Neuronal stem cell (in vitro differentiated cells): ENCODE measurements around the gene TEPSIN. TPM values are rescaled to one million over a fixed set of nuclear protein-coding genes. Genes with fewer than 3 reads are reported as not detected.
A peak's percentile ranks its signal among the peaks of the same experiment; 100 is the strongest.

Experiments used
- DNase-seq: peaks from one replicate; pipeline ENCODE4 v3.0.0-alpha.2; 2013; ENCODE audit warnings: low spot score
- H2AFZ ChIP-seq: one replicate; pipeline ENCODE4 v1.6.1; 2013; ENCODE audit warnings: mild to moderate bottlenecking, low read length, inconsistent platforms
- H2AK5ac ChIP-seq: 2 replicates; pipeline ENCODE4 v1.6.1; 2013; ENCODE audit warnings: low read depth, mild to moderate bottlenecking, inconsistent platforms, low read length, moderate library complexity, mixed read lengths
- H2BK120ac ChIP-seq: 2 replicates; pipeline ENCODE4 v1.6.1; 2013; ENCODE audit warnings: low read depth, mild to moderate bottlenecking, inconsistent platforms, low read length, moderate library complexity, mixed read lengths
- H2BK12ac ChIP-seq: one replicate; pipeline ENCODE4 v1.6.1; 2013; ENCODE audit warnings: low read length, inconsistent platforms
- H2BK15ac ChIP-seq: 2 replicates; pipeline ENCODE4 v1.6.1; 2013; ENCODE audit warnings: mild to moderate bottlenecking, low read length, inconsistent platforms, mixed read lengths
- H2BK5ac ChIP-seq: one replicate; pipeline ENCODE4 v1.6.1; 2013; ENCODE audit warnings: inconsistent platforms, mild to moderate bottlenecking, low read length, moderate library complexity
- H3K14ac ChIP-seq: one replicate; pipeline ENCODE4 v1.6.1; 2013; ENCODE audit warnings: low read length, inconsistent platforms
- H3K18ac ChIP-seq: 2 replicates; pipeline ENCODE4 v1.6.1; 2013; ENCODE audit warnings: low read length, inconsistent platforms
- H3K23ac ChIP-seq: 2 replicates; pipeline ENCODE4 v1.6.1; 2013; ENCODE audit warnings: low read depth, mild to moderate bottlenecking, mixed read lengths, low read length, inconsistent platforms; ENCODE audit not compliant: poor library complexity
- H3K27ac ChIP-seq: replicated peaks from 3 replicates; pipeline ENCODE4 v1.5.1; 2013; ENCODE audit warnings: low read length, inconsistent platforms
- H3K27me3 ChIP-seq, 3 experiments: 2 replicates each; pipeline ENCODE4 v1.6.1; 2013; ENCODE audit warnings: low read length in 3 of 3, mild to moderate bottlenecking in 2 of 3, inconsistent platforms in 1 of 3, low read depth in 1 of 3, mixed read lengths in 1 of 3, moderate library complexity in 1 of 3; ENCODE audit not compliant: control insufficient read depth in 3 of 3, insufficient read depth in 3 of 3
- H3K36me3 ChIP-seq, 2 donors: replicated peaks in 1 of 2; 2 replicates each; pipeline ENCODE4 v1.6.1; 2013; ENCODE audit warnings: low read length in 2 of 2; ENCODE audit not compliant: control insufficient read depth in 2 of 2, insufficient read depth in 2 of 2
- H3K4ac ChIP-seq: 2 replicates; pipeline ENCODE4 v1.6.1; 2013; ENCODE audit warnings: inconsistent platforms, mild to moderate bottlenecking, low read length, moderate library complexity
- H3K4me1 ChIP-seq, 2 donors: 1 replicate in 1 of 2; 2 replicates in 1 of 2; pipeline ENCODE4 v1.6.1; 2013; ENCODE audit warnings: low read length in 2 of 2, low read depth in 1 of 2; ENCODE audit not compliant: control insufficient read depth in 2 of 2, insufficient read depth in 1 of 2
- H3K4me2 ChIP-seq: one replicate; pipeline ENCODE4 v1.6.1; 2013; ENCODE audit warnings: mild to moderate bottlenecking, low read length, inconsistent platforms; ENCODE audit not compliant: insufficient read depth, poor library complexity, severe bottlenecking
- H3K4me3 ChIP-seq, 2 donors: 2 replicates each; pipeline ENCODE4 v1.5.1; 2013; ENCODE audit warnings: low read length in 2 of 2, mild to moderate bottlenecking in 2 of 2, inconsistent platforms in 1 of 2, moderate library complexity in 1 of 2
- H3K79me1 ChIP-seq: one replicate; pipeline ENCODE4 v1.6.1; 2013; ENCODE audit warnings: low read depth, mild to moderate bottlenecking, inconsistent platforms, low read length, moderate library complexity
- H3K9ac ChIP-seq: one replicate; pipeline ENCODE4 v1.6.1; 2013; ENCODE audit warnings: mild to moderate bottlenecking, low read depth, low read length, inconsistent platforms; ENCODE audit not compliant: poor library complexity
- H3K9me3 ChIP-seq, 2 donors: replicated peaks in 1 of 2; 2 replicates each; pipeline versions ENCODE3 to v1.6.1; 2013; ENCODE audit warnings: low read length in 2 of 2, mild to moderate bottlenecking in 2 of 2, inconsistent platforms in 1 of 2, low read depth in 1 of 2, mixed read lengths in 1 of 2, moderate library complexity in 1 of 2; ENCODE audit not compliant: control insufficient read depth in 2 of 2, insufficient read depth in 1 of 2
- H4K8ac ChIP-seq: one replicate; pipeline ENCODE4 v1.6.1; 2013; ENCODE audit warnings: low read depth, mild to moderate bottlenecking, inconsistent platforms, low read length, moderate library complexity
- H4K91ac ChIP-seq: one replicate; pipeline ENCODE4 v1.6.1; 2013; ENCODE audit warnings: low read length, low read depth, mild to moderate bottlenecking, inconsistent platforms; ENCODE audit not compliant: poor library complexity
- WGBS, 2 donors: extraction: QIAGEN DNeasy Blood & Tissue Kit; methylation state at CpG; one replicate each; pipeline ENCODE4 v1.1.7; 2013; ENCODE audit warnings: missing lambda C conversion rate in 2 of 2, mixed read lengths in 1 of 2; ENCODE audit not compliant: insufficient read length in 2 of 2, insufficient replicate concordance in 1 of 2; ENCODE audit errors: extremely low coverage in 2 of 2; 5-methylcytosine and 5-hydroxymethylcytosine counted together
- polyA plus RNA-seq, 2 experiments: library from polyadenylated mRNA; stranded (reverse); fragments of 200-250 nt; gene quantifications; one replicate each; pipeline ENCODE4 v1.2.3, GENCODE V29; 2013

Gene TEPSIN
- polyA plus RNA-seq (2013, experiment 1 of 2): 14.7 TPM
- 14.2 TPM for polyA plus RNA-seq (2013, experiment 2 of 2)

- Histone ChIP-seq H2BK5ac (peak within 1 kb of the TSS; percentile 94), H2AK5ac (peak within 1 kb of the TSS; percentile 88), H3K9me3 (peaks cover 0 to 1% of the 10 kb centered on the region in 2 donors), H3K4ac (peak within 1 kb of the TSS; percentile 93), H3K9ac (peak within 1 kb of the TSS; percentile 94), H3K4me3 (peak within 1 kb of the TSS; percentile 97 to 99), H3K79me1 (peaks cover 26% of the 10 kb centered on the region), H3K18ac (peak within 1 kb of the TSS; percentile 91), H4K91ac (no peak within 1 kb of the TSS), H4K8ac (no peak within 1 kb of the TSS), H3K27ac (no peak within 1 kb of the TSS), H3K4me2 (peak within 1 kb of the TSS; percentile 91), H2BK12ac (peak within 1 kb of the TSS; percentile 41), H2AFZ (peak within 1 kb of the TSS; percentile 93), H2BK120ac (peak within 1 kb of the TSS; percentile 72), H3K36me3 (peaks cover 10 to 18% of the 10 kb centered on the region in 2 donors), H2BK15ac (peak within 1 kb of the TSS; percentile 9), H3K23ac (peak within 1 kb of the TSS; percentile 89), H3K27me3 (no peaks in the 10 kb centered on the region), H3K4me1 (peaks cover 8 to 16% of the 10 kb centered on the region in 2 donors), H3K14ac (peak within 1 kb of the TSS; percentile 94)
- peak; percentile 98 for DNase-seq
- WGBS, 2 donors: no CpG with 5 or more reads among the region's 100 CpGs
Observed at GRCh38 chr17:81238815-81239713, at the start of gene TEPSIN, which contains the start of gene NDUFAF8. Gene TEPSIN, minus strand, starts transcription at chr17:81239055. Its CDS starts 22 bp downstream, at chr17:81239033. Gene NDUFAF8, plus strand, starts transcription at chr17:81239318. Its CDS starts 46 bp downstream, at chr17:81239364.

GRCh38 chr17:81287741-81288430, 49.0 kb upstream of the TEPSIN start:
- peaks cover 9% of the 10 kb centered on the region for H3K79me1 ChIP-seq

GRCh38 chr17:81287152-81287551, 48.3 kb upstream of the TEPSIN start:
- DNase-seq: no peak
- Histone ChIP-seq H3K23ac (no peak overlapping the region), H2BK15ac (no peak overlapping the region), H3K18ac (no peak overlapping the region), H3K27me3 (no peaks in the 10 kb centered on the region), H2BK5ac (no peak overlapping the region), H2AK5ac (peak overlapping the region; percentile 18), H2BK12ac (no peak overlapping the region), H3K27ac (no peak overlapping the region), H3K9me3 (peaks cover 0 to 2% of the 10 kb centered on the region in 2 donors), H3K4me2 (no peak overlapping the region), H4K91ac (no peak overlapping the region), H2BK120ac (no peak overlapping the region), H4K8ac (no peak overlapping the region), H3K4ac (no peak overlapping the region), H3K4me3 (no peak overlapping the region), H3K79me1 (peaks cover 9% of the 10 kb centered on the region), H3K36me3 (peaks cover 8 to 48% of the 10 kb centered on the region in 2 donors), H2AFZ (no peak overlapping the region), H3K4me1 (peaks cover 6 to 9% of the 10 kb centered on the region in 2 donors), H3K14ac (no peak overlapping the region), H3K9ac (no peak overlapping the region)
- WGBS, 2 donors: no CpG with 5 or more reads among the region's 21 CpGs

More at GRCh38 chr17:81287741-81288430, 49.0 kb upstream of the TEPSIN start:
- Histone ChIP-seq H3K23ac (no peak overlapping the region), H3K27me3 (no peaks in the 10 kb centered on the region), H3K36me3 (peaks cover 8 to 41% of the 10 kb centered on the region in 2 donors), H3K4me1 (peaks cover 6 to 9% of the 10 kb centered on the region in 2 donors), H2BK15ac (no peak overlapping the region), H2BK12ac (no peak overlapping the region), H3K4me2 (no peak overlapping the region), H3K14ac (no peak overlapping the region), H3K9me3 (no peaks in the 10 kb centered on the region), H4K8ac (no peak overlapping the region), H2BK120ac (no peak overlapping the region), H3K27ac (no peak overlapping the region), H2AK5ac (no peak overlapping the region), H2BK5ac (no peak overlapping the region), H4K91ac (no peak overlapping the region), H3K9ac (no peak overlapping the region), H2AFZ (no peak overlapping the region), H3K4ac (no peak overlapping the region), H3K18ac (no peak overlapping the region), H3K4me3 (no peak overlapping the region)
- no CpG with 5 or more reads among the region's 16 CpGs for WGBS, 2 donors
- no peak for DNase-seq
